Liver (tissue), 9 donors: Measurements from ENCODE around the gene PTP4A2. TPM values are rescaled to one million over a fixed set of nuclear protein-coding genes. Genes with fewer than 3 reads are reported as not detected.

Experiments used
- DNase-seq: peaks from one replicate; pipeline ENCODE4 v3.0.0-alpha.2; 2017; ENCODE audit warnings: low spot score
- H3K27ac ChIP-seq, 2 donors: one replicate each; pipeline ENCODE4 v1.7.0; 2013; ENCODE audit warnings: inconsistent platforms in 2 of 2, low read length in 2 of 2, control low read depth in 1 of 2, low read depth in 1 of 2, mild to moderate bottlenecking in 1 of 2
- H3K27me3 ChIP-seq, 4 donors: one replicate each; pipeline versions ENCODE4 v1.6.1 to v1.7.0; 2013; ENCODE audit warnings: low read length in 3 of 4, inconsistent platforms in 1 of 4, mild to moderate bottlenecking in 1 of 4, moderate library complexity in 1 of 4; ENCODE audit not compliant: control insufficient read depth in 4 of 4, insufficient read depth in 4 of 4
- H3K36me3 ChIP-seq, 4 donors: one replicate each; pipeline versions ENCODE4 v1.6.1 to v1.7.0; 2013; ENCODE audit warnings: low read length in 3 of 4, mild to moderate bottlenecking in 3 of 4, low read depth in 1 of 4, moderate library complexity in 1 of 4; ENCODE audit not compliant: control insufficient read depth in 4 of 4, insufficient read depth in 3 of 4
- H3K4me1 ChIP-seq, 4 donors: one replicate each; pipeline versions ENCODE4 v1.6.1 to v1.7.0; 2013; ENCODE audit warnings: low read length in 3 of 4, mild to moderate bottlenecking in 3 of 4, moderate library complexity in 1 of 4; ENCODE audit not compliant: control insufficient read depth in 4 of 4, insufficient read depth in 4 of 4
- H3K4me3 ChIP-seq, 3 donors: one replicate each; pipeline versions ENCODE4 v1.6.1 to v1.7.0; 2013; ENCODE audit warnings: low read length in 3 of 3, control low read depth in 1 of 3, low read depth in 1 of 3, mild to moderate bottlenecking in 1 of 3
- H3K9ac ChIP-seq, 2 donors: one replicate each; pipeline ENCODE4 v1.7.0; 2013; ENCODE audit warnings: low read length in 2 of 2, mild to moderate bottlenecking in 2 of 2, moderate library complexity in 2 of 2, control low read depth in 1 of 2, low read depth in 1 of 2
- H3K9me3 ChIP-seq, 4 donors: one replicate each; pipeline versions ENCODE4 v1.6.1 to v1.7.0; 2013; ENCODE audit warnings: low read length in 3 of 4; ENCODE audit not compliant: control insufficient read depth in 4 of 4
- ATF3 ChIP-seq: IDR thresholded peaks from 2 replicates; pipeline ENCODE4 v1.6.1; 2016; ENCODE audit warnings: antibody characterized with exemption
- FOXA2 ChIP-seq: IDR thresholded peaks from 2 replicates; pipeline ENCODE4 v1.6.1; 2016; ENCODE audit warnings: antibody characterized with exemption
- HNF4A ChIP-seq, 2 donors: conservative IDR thresholded peaks; 2 replicates each; pipeline ENCODE4 v1.6.1; 2016; ENCODE audit warnings: antibody characterized with exemption in 2 of 2, mild to moderate bottlenecking in 2 of 2
- HNF4G ChIP-seq: IDR thresholded peaks from 2 replicates; pipeline ENCODE4 v1.6.1; 2016; ENCODE audit warnings: antibody characterized with exemption
- JUND ChIP-seq, 2 donors: IDR thresholded peaks; 2 replicates each; pipeline ENCODE4 v1.6.1; 2016; ENCODE audit warnings: antibody characterized with exemption in 2 of 2
- MAX ChIP-seq: IDR thresholded peaks from 2 replicates; pipeline ENCODE4 v1.6.1; 2016; ENCODE audit warnings: antibody characterized with exemption
- NR2F2 ChIP-seq: IDR thresholded peaks from 2 replicates; pipeline ENCODE4 v1.6.1; 2016; ENCODE audit warnings: antibody characterized with exemption
- RAD21 ChIP-seq, 2 donors: IDR thresholded peaks; 2 replicates each; pipeline ENCODE4 v1.6.1; 2016; ENCODE audit warnings: antibody characterized with exemption in 2 of 2, mild to moderate bottlenecking in 2 of 2
- SP1 ChIP-seq: IDR thresholded peaks from 2 replicates; pipeline ENCODE4 v1.6.1; 2018; ENCODE audit warnings: antibody characterized with exemption, mild to moderate bottlenecking
- TAF1 ChIP-seq: conservative IDR thresholded peaks from 2 replicates; pipeline ENCODE4 v1.6.1; 2016; ENCODE audit warnings: antibody characterized with exemption, mild to moderate bottlenecking
- WGBS: extraction: QIAGEN DNeasy Blood & Tissue Kit; methylation state at CpG from one replicate; pipeline ENCODE4 v1.1.7; 2013; 5-methylcytosine and 5-hydroxymethylcytosine counted together
- polyA plus RNA-seq, 2 donors: library from polyadenylated mRNA; stranded (reverse) in 1 of 2; unstranded in 1 of 2; fragments of 200-250 nt in 1 of 2; fragments of >200 nt in 1 of 2; fragmentation: Nextera tagmentation in 1 of 2; extraction: Ambion mirVana in 1 of 2; gene quantifications; one replicate each; pipeline versions ENCODE4 v1.2.1 to v1.2.3, GENCODE V29; 2013 to 2015
- total RNA-seq, 2 donors: library from RNA; depleted of rRNA; stranded (reverse); fragments of >200 nt; gene quantifications; one replicate each; pipeline ENCODE4 v1.2.3, GENCODE V29; 2014
- donor health status: healthy.
- donor health status: healthy.
- donor health status: healthy.
- donor health status: healthy.
- donor health status: healthy.

The PTP4A2 gene
- total and polyA plus RNA-seq, 4 donors, result 47.7 to 98.1 (median 71.9) TPM

GRCh38 chr1:31932491-31933316, 5.5 kb downstream of the PTP4A2 start (continued):
- TF ChIP-seq TAF1 (no peak), HNF4G (no peak), MAX (no peak), NR2F2 (no peak), FOXA2 (no peak), RAD21 (IDR thresholded peaks at IDR 0.05) (no peak), HNF4A (conservative IDR thresholded peaks at IDR 0.05) (no peak)

- WGBS, result 40% methylated on average over 2 of the region's 2 CpGs
- H3K4me3 ChIP-seq, result no peak overlapping the region
- H3K9ac ChIP-seq, result peak overlapping the region in 1 of 2 donors; percentile 31
Measured at GRCh38 chr1:31931593-31932225, 6.5 kb downstream of the PTP4A2 start.

GRCh38 chr1:31930836-31931592, 7.2 kb downstream of the PTP4A2 start:
- H3K27ac ChIP-seq, result peak overlapping the region; percentile 4 to 53
- no peaks in the 10 kb centered on the region for H3K36me3 ChIP-seq
- no peak for DNase-seq
- WGBS, result 65% methylated on average over 7 of the region's 7 CpGs
- H3K9ac ChIP-seq, result peak overlapping the region in 1 of 2 donors; percentile 53
- H3K4me1 ChIP-seq, result peaks cover 12 to 65% (median 59%) of the 10 kb centered on the region in 4 donors
- no peaks in the 10 kb centered on the region for H3K27me3 ChIP-seq
- H3K9me3 ChIP-seq, result no peaks in the 10 kb centered on the region
- H3K4me3 ChIP-seq, result no peak overlapping the region
- TF ChIP-seq SP1, result no peak
- TF ChIP-seq RAD21 (IDR thresholded peaks at IDR 0.05), result no peak

More at GRCh38 chr1:31931593-31932225, 6.5 kb downstream of the PTP4A2 start:
- no peaks in the 10 kb centered on the region for H3K27me3 ChIP-seq
- H3K9me3 ChIP-seq, result no peaks in the 10 kb centered on the region
- peak overlapping the region; percentile 4 to 53 for H3K27ac ChIP-seq
- H3K36me3 ChIP-seq, result no peaks in the 10 kb centered on the region
- TF ChIP-seq MAX (no peak), JUND (IDR thresholded peaks at IDR 0.05) (peak; percentile 26 to 60)
- peaks cover 12 to 67% (median 57%) of the 10 kb centered on the region in 4 donors for H3K4me1 ChIP-seq
- DNase-seq, result no peak

GRCh38 chr1:31927661-31927980, 10.5 kb downstream of the PTP4A2 start:
- Histone ChIP-seq H3K4me1 (peaks cover 10 to 51% (median 44%) of the 10 kb centered on the region in 4 donors), H3K4me3 (no peak overlapping the region), H3K9ac (no peak overlapping the region), H3K36me3 (no peaks in the 10 kb centered on the region), H3K27ac (no peak overlapping the region), H3K27me3 (no peaks in the 10 kb centered on the region), H3K9me3 (no peaks in the 10 kb centered on the region)
- 79% methylated on average over 3 of the region's 3 CpGs for WGBS
- no peak for DNase-seq
- no peak for TF ChIP-seq SP1
- TF ChIP-seq HNF4A (conservative IDR thresholded peaks at IDR 0.05), result no peak
- TF ChIP-seq ATF3, result no peak
